Colonic mucosa (tissue), 4 donors: ENCODE measurements around the gene RPL21. TPM values are rescaled to one million over a fixed set of nuclear protein-coding genes. Genes with fewer than 3 reads are reported as not detected.

Source experiments
- DNase-seq: peaks from one replicate; pipeline ENCODE4 v3.0.0-alpha.2; 2020
- H3K27ac ChIP-seq: fragments of 200-600 bp; one replicate; pipeline ENCODE4 v1.8.0; 2021
- H3K27me3 ChIP-seq: fragments of 200-600 bp; one replicate; pipeline ENCODE4 v1.8.0; 2021
- H3K36me3 ChIP-seq: fragments of 200-600 bp; one replicate; pipeline ENCODE4 v1.8.0; 2021
- H3K4me1 ChIP-seq: fragments of 200-600 bp; one replicate; pipeline ENCODE4 v1.8.0; 2021; ENCODE audit warnings: mild to moderate bottlenecking
- H3K4me3 ChIP-seq: fragments of 200-600 bp; one replicate; pipeline ENCODE4 v1.8.0; 2021
- H3K9ac ChIP-seq, 2 donors: one replicate each; pipeline ENCODE4 v1.7.0; 2013; ENCODE audit warnings: control low read depth in 2 of 2, low read depth in 2 of 2, low read length in 2 of 2
- H3K9me3 ChIP-seq: fragments of 200-600 bp; one replicate; pipeline ENCODE4 v1.8.0; 2021
- CTCF ChIP-seq: fragments of 200-600 bp; IDR thresholded peaks from one replicate; pipeline ENCODE4 v1.8.0; 2022; ENCODE audit warnings: antibody characterized with exemption, mild to moderate bottlenecking
- intact Hi-C: fragments of 100-400 bp; cut with DNase I; formaldehyde crosslinking; loops from one replicate; pipeline ENCODE4 v1.14.1; 2022
- total RNA-seq, 2 donors: library from RNA; stranded (reverse); fragmentation: NEBNext Ultra II Directional in 1 of 2; extraction: Animal tissue kit (Norgen Biotek cat#: 25700) in 1 of 2; gene quantifications; one replicate each; pipeline ENCODE4 v1.2.1, GENCODE V29; 2021
- donor health status: healthy.
- donor health status: DM: no; HTN: no; CAD: no.
- donor health status: DM: no; HTN: no; CAD: no.

Gene RPL21
- total RNA-seq, 2 donors from 2014 or later: 795 to 929 TPM

DNA sequence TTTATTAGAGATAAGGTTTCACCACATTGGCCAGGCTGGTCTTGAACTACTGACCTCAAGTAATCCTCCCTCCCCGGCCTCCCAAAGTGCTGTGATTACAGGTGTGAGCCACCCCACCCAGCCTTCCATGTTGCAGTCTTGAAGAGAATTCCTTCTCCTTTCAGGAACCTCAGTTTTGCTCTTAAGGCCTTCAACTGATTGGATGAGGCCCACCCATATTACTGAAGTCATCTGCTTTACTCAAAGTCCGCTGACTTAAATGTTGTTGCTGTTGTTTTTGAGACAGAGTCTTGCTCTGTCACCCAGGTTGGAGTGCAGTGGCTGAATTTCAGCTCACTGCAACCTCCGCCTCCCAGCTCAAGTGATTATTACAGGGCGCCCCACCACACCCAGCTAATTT, 52.7 kb downstream of the RPL21 start:
- DNase-seq: no peak
- Histone ChIP-seq H3K27ac (no peak overlapping the region), H3K9ac (no peak overlapping the region), H3K4me3 (no peak overlapping the region), H3K27me3 (no peaks in the 10 kb centered on the region), H3K36me3 (no peaks in the 10 kb centered on the region), H3K4me1 (no peaks in the 10 kb centered on the region), H3K9me3 (no peaks in the 10 kb centered on the region)
- intact Hi-C loops: no loop called here
- TF ChIP-seq CTCF: no peak

DNA sequence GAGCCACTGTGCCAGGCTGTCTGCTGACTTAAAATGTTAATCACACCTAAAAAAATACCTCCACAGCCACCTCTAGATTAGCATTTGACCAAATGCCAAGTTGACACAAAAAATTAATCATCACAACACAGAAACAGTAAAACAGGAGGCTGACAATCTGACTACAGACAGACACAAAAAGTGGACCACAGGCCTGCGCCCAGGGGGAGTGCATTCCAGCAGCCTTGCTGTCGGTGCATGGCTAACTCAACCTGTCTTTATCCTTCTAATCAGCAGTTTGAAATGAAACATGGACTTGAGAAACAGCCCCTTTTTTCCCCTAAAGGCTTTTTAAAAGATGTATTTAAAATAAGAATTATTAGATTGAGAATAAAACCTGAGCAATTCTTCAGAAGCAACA, 53.3 kb downstream of the RPL21 start:
- no peaks in the 10 kb centered on the region for H3K9me3 ChIP-seq
- H3K36me3 ChIP-seq: no peaks in the 10 kb centered on the region
- TF ChIP-seq CTCF: no peak
- H3K27ac ChIP-seq: no peak overlapping the region
- H3K9ac ChIP-seq: no peak overlapping the region
- intact Hi-C loops: no loop called here
- H3K27me3 ChIP-seq: no peaks in the 10 kb centered on the region
- no peak overlapping the region for H3K4me3 ChIP-seq
- no peak for DNase-seq
- H3K4me1 ChIP-seq: no peaks in the 10 kb centered on the region

Other genes starting within 250 kb of the RPL21 start
- gene USP12, start 79.7 kb upstream of the RPL21 start, total RNA-seq: 10 to 100 TPM; 28.0 to 48.0 TPM
- 100 to 1,000 TPM in 1 of 2 donors, 10 to 100 TPM in 1; 44.8 to 124 TPM for gene RASL11A, start 19.3 kb downstream of the RPL21 start, total RNA-seq
- 10 to 100 TPM; 39.7 to 76.0 TPM for gene GTF3A, start 173.1 kb downstream of the RPL21 start, total RNA-seq
- 10 to 100 TPM; 53.7 to 65.1 TPM for gene MTIF3, start 199.0 kb downstream of the RPL21 start, total RNA-seq